DMS114 treated with DMSO at 0.1 percent for 48 hours (cell line): ENCODE results near the gene PTPN3.

Source experiments
- DNase-seq: peaks from one replicate; lab custom pipeline; 2025; ENCODE audit not compliant: unreplicated experiment; lab: John Stamatoyannopoulos, UW

PTPN3 gene

DNA sequence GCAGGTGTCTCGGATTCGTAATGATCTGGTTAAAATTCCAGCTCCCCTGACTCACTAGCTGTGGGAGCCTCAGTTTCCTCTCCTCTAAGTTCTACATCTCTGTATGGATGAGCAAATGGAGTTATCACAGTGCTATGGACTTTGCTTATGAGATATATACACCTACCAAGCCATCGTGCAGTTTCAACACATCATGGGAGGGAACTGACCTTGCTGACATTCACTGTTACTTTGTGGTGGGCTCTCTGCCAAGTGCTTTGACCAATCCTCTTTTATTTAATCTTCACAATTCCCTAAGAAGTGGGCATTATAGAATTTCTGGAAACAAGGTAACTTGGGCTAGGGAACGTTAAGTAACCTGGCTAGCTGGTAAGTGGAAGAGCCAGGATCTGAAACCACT, 70.2 kb downstream of the PTPN3 start:
- DNase-seq: no peak

GRCh38 chr9:109426626-109427402, 71.3 kb downstream of the PTPN3 start:
- no peak for DNase-seq

GRCh38 chr9:109424618-109425017, 73.5 kb downstream of the PTPN3 start:
- DNase-seq: no peak

DNA sequence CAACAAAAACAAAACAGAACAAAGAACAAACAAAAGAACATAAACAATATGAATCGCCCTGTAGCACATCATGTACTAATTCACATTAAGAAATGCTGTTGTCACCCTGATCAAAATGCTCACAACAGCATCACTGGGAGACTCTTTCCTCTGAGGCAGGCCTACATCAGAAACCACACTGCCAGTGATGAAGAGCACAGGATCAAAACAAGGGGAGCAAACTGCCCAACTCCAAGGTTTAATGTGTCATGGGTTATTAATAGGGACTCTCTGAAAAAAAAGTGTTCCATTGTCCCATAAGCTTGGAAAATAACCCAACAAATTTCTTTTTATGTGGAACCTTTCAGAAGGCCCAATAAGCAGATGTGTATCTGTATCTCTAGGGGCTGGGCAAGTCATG, 74.2 kb downstream of the PTPN3 start:
- DNase-seq: no peak

DNA sequence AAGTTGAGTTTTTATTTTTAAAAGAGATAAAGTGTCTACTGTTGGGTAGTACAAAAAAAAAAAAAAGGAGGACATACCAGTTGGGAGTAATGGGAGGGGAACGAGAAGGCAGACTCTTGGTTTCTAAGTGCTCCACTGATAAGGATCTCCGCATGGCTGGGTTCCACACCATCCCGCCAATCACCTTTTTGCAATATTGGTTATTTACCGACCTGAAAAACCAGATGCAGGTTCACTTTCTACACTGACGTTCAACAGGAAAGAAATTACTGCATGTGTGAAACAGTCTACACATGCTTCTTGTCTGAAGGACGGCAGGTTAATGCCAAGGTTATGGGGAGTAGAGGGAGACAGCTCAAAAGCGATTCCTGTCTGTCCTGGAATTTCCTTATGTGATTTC, 75.5 kb downstream of the PTPN3 start:
- DNase-seq: no peak

- DNase-seq: no peak
Observed at GRCh38 chr9:109421026-109421970, 76.8 kb downstream of the PTPN3 start.

GRCh38 chr9:109419531-109419930, 78.6 kb downstream of the PTPN3 start:
- DNase-seq: no peak

DNA sequence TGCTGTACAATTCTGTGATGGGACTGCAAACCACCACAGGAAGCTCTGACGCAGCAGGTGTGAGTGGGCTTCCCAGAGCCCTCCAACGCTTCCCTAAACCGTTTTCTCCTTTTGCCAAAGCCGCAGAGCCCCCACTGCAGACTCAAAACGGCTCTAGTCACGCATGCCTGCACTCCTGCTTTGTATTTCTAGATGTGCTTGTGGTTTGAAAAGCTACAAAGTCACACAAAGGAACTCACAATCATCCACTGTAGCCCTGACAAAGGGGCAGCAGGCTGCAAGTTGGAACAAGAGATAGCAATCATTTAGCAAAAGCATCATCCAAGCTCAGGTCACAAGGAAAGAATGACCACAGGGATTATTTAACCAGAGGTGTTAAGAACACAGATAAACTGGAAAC, 79.3 kb downstream of the PTPN3 start:
- DNase-seq: no peak

DNA sequence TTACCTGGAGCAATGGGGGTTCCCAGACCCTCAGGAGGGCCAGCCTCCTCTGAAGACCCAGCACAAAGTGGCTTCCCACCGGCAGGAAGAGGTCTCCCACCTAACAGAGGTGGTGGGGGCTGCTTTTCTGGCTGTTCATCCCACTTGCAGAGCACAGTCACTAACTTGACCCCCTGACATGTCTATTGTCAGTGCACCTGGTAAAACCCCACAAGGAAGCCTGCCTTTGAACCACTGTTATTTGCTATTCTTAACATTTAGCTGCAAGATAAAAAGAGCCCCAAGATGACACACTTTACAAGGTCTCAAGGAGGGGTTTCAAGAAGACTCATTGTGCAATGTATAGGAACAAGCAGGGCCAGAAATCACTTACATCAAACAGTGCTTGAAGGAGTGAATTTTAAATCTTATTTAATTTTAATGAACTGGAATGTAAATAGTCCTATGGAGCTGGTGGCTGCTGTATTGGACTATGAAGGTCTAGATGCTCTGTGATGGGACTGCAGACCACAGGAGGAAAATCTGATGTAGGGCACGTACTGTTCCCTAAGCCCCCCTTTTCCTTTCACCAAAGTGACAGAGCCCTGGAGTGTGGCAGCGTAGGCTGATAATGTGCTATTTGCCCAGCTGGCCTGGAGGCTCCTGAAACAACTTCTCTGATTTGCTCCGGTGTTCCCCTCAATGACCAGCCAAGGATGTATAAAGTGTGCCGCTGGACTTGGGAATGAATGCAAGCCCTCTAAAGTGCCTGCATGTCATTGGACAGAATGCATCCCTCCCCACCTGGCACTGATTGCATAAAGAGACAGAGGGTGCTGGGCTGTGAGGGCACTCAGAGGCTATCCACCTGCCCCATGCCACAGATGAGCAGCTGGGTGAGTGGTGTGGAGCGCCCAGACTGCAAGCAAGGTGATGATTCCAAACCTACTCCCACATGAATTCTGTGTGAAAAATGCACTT, 80.2 kb downstream of the PTPN3 start:
- no peak for DNase-seq

DNA sequence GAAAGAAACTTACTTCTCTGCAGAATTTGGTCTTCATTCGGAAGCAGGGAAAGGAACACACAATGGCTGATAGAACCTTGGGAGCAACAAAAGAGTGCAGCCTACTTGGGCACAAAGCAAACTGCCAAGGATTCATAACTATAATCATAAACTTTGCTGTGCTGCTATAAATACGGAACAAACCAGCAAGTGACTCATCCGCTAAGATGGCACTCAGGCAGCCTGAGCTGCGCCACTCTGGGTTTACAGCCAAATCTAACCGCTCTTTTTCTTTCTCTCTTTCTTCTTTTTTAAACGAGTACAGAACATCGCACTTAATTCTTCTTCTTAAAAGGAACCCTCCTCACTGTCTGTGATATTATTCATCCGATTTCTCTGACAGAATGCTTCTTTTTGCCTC, 81.1 kb downstream of the PTPN3 start:
- DNase-seq: no peak

DNA sequence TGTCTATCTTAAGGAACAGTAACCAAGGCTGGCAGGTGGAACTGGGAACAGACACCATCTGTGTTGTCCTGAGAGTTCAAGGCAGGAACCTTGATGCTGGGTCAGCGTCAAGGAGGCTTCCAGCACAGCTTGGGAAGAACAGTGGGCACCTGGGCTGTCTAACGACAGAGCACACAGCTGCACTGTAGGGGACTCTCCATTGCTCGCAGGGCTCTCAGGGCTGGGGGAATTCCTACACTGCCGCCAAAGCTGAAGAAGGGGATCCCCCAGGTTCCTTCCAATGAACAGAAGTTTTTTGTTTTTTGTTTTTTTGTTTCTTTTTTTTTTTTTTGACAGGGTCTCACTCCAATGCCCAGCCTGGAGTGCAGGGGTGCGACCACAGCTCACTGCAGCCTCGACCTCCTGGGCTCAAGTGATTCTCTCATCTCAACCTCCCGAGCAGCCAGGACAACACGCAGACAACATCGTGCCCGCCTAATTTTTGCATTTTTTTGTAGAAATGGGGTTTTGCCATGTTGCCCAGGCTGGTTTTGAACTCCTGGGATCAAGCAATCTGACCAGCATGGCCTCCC, 81.9 kb downstream of the PTPN3 start:
- no peak for DNase-seq

- DNase-seq: no peak
Observed at GRCh38 chr9:109414125-109414785, 83.9 kb downstream of the PTPN3 start.

- no peak for DNase-seq
Observed at GRCh38 chr9:109411798-109412352, 86.2 kb downstream of the PTPN3 start.

GRCh38 chr9:109411069-109411761, 86.9 kb downstream of the PTPN3 start:
- no peak for DNase-seq

- no peak for DNase-seq
Observed at GRCh38 chr9:109409773-109410397, 88.2 kb downstream of the PTPN3 start.

DNA sequence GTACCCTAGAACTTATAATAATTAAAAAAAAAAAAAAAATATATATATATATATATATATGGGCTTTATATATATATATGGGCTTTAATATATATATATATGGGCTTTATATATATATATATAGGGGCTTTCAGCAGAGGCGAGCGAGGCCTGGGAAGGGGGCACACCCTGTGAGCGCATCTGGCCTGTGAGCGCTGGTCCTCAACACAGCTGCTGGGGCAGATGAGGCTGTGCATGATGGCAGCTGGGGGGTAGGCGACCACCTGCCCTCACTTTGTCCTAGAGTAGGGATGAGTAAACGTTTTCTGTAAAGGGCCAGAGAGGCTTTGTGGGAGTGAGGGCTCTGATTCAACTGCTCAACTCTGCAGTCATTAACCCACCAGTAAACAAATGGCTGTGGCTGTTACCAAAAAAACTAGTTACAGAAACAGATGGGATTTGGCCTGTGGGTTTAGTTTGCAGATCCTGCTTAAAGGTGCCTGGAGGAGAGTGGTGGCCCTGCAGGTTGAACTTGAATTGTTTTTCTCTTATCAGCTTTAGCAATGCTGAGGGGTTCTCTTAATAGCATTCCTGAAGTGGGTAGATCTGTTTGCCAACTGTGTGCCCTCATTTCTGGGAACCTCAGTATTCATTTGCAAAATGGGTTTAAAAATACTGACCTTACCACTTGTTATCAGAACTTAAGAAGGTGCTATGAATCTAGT, 89.2 kb downstream of the PTPN3 start:
- DNase-seq: no peak

- no peak for DNase-seq
Observed at GRCh38 chr9:109403766-109404320, 94.3 kb downstream of the PTPN3 start.

DNA sequence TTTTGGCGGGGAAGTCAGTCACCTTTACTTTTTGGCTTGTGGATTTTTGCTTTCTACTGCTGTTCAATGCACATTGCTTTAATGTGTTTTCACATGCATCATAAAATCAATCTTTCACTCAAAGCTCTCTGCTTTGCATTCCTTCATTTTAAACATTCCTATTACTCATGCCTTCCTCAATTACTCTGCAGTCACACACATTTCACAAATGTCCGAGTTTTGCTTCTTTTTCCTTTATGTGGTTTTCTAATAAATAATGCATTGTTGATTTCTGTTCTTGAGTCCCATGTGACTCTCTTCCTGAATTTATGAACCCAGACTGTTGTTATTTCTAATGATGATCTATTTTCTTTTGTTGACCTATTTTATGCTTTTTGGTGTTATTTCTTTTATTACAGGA, 95.0 kb downstream of the PTPN3 start:
- no peak for DNase-seq
